ENCODE results near the gene KCNN3.

- TF ChIP-seq POLR2A (IDR thresholded peaks at IDR 0.05) (no peak), CTCF (IDR thresholded peaks at IDR 0.05) (no peak)
Measured at GRCh38 chr1:154729577-154729976, 140.5 kb downstream of the KCNN3 start.
